GM12865 (cell line): ENCODE measurements around the gene TRAFD1.

Experiments used
- DNase-seq: peaks from one replicate; pipeline ENCODE4 v3.0.0; 2010; ENCODE audit warnings: low read depth
- H3K4me3 ChIP-seq: 2 replicates; pipeline ENCODE4 v1.5.1; 2011; ENCODE audit warnings: mild to moderate bottlenecking, low read depth, low read length, control low read depth
- TF ChIP-seq, protein P1 (sequence below): IDR thresholded peaks from 2 replicates; pipeline ENCODE4 v1.5.1; 2011; ENCODE audit warnings: low read length, control low read depth, low read depth, inconsistent platforms; ENCODE audit not compliant: insufficient read depth; ENCODE audit errors: missing control alignments

Gene TRAFD1

DNA sequence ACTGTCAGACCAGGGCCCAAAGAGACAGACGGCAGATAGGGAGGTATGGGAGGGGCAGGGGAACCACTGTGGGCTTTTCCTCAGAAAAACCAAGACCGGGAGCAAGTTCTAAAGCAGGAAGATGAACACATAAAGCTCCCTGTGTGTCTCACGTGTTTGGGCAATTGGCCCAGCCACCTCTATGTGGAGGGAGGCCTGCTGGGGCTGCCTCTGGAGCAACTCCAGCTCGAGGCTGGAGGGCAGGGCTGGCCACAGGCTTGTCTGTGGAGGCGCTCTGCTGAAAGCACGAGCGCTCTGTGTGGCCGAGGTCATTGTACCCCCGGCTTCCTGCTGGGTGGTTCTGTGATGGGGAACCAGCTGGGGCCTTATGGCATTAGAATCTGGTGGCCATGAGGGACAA lies 36.4 kb downstream of the TRAFD1 start:
- TF ChIP-seq, protein P1, sequence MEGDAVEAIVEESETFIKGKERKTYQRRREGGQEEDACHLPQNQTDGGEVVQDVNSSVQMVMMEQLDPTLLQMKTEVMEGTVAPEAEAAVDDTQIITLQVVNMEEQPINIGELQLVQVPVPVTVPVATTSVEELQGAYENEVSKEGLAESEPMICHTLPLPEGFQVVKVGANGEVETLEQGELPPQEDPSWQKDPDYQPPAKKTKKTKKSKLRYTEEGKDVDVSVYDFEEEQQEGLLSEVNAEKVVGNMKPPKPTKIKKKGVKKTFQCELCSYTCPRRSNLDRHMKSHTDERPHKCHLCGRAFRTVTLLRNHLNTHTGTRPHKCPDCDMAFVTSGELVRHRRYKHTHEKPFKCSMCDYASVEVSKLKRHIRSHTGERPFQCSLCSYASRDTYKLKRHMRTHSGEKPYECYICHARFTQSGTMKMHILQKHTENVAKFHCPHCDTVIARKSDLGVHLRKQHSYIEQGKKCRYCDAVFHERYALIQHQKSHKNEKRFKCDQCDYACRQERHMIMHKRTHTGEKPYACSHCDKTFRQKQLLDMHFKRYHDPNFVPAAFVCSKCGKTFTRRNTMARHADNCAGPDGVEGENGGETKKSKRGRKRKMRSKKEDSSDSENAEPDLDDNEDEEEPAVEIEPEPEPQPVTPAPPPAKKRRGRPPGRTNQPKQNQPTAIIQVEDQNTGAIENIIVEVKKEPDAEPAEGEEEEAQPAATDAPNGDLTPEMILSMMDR: no peak
- no peak overlapping the region for H3K4me3 ChIP-seq
- no peak for DNase-seq

DNA sequence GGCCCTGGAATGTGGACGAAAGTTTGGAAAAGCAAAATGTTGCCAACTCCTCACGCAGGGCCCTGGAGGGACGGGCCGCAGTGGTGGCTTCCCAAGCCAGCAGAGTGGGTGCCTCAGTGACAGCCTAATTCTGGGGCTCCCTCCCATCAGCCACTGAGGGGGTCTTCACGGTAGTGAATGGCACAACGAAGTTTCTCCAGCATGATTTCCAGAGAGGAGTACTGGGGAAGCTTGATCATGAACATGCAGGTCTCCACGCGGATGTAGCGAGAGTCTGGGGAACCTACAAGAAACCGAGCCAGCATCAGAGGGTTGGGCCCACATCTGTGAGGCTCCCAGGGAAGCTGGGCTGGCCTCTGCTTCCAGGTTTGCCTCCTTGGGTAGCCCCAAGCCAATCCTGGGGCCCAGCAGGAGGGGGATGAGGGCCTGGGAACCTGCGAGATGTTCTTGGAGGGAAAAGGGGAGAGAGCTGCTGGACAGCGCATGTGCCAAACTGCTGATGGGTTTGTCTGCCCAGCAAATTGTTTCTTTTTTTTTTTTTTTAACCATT lies 37.0 kb downstream of the TRAFD1 start:
- no peak for DNase-seq
- no peak overlapping the region for H3K4me3 ChIP-seq
- TF ChIP-seq, protein P1: no peak

DNA sequence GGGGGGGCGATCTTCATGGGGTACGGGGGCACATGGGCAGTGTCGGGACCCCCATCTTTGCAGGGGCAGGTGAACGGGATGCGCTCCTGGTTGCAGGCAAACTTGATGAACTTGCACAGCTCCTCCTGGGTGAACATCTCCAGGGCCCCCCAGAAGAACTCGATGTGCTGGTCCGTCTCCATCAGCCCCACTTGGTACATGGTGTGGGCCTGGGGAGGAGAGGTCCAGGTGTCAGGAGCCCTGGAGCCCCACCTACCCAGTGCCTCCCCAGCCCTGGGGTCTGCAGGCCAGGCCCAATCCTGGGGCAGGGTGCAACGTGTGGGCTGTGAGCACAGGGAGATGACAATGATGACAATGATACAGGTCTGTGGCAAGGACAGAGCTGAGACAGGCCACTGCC lies 37.7 kb downstream of the TRAFD1 start:
- TF ChIP-seq, protein P1: no peak
- no peak for DNase-seq
- no peak overlapping the region for H3K4me3 ChIP-seq

DNA sequence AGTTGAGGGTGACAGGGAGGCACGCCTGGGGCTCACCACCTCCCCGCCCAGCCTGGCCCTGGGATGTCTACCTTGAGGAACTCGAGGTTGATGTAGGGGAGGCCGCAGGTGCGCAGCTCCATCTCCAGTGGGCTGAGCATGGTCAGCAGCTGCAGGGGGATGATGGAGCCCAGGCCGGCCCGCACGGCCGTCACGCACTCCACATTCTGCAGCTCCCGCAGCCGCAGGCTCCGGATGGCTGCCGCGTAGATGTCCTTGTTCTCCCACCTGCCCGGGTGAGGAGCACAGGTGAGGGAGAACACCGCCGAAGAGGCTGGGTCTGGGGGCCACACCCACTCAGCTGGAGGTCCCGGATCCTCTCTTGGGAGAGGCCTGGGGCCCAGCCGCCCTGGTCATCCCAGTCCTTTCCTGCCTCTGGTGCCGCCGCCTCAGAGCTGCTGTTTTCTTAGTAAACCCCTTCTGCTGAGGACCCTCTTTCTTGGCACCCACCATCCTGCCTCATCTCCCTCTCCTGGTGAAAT lies 38.2 kb downstream of the TRAFD1 start:
- no peak for DNase-seq

DNA sequence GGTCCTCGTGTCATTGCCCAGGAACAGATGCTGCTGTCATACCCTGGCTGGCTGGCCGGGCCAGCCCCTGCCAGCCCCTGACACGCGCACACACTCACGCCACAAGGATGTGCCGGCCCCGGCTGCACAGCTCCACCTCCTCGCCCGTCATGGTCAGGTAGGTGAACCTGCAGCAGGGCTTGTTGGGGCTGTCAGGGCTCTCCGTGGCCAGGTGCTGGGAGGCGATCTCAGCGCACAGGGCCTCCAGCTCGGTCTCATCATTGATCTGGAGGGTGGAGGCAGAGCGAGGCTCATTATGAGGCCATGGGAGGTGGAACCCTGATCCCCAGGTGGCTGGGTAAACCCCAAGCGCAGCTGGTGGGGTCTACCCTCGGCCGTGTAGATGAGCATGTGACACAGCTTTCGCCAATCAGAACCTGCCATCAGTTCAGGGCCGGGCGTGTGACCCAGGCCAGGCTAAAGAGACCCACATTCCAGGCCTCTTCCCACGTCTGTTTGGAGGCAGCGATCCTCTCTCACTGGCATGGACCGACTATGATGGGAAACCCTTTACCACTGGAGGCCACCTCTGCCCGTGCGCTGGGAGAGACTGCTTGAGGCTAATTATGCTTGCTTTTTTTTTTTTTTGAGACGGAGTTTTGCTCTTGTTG lies 38.8 kb downstream of the TRAFD1 start:
- no peak for DNase-seq
- no peak overlapping the region for H3K4me3 ChIP-seq
- TF ChIP-seq, protein P1: no peak

More for the DNA sequence above, 38.2 kb downstream of the TRAFD1 start:
- TF ChIP-seq, protein P1: no peak
- H3K4me3 ChIP-seq: no peak overlapping the region

DNA sequence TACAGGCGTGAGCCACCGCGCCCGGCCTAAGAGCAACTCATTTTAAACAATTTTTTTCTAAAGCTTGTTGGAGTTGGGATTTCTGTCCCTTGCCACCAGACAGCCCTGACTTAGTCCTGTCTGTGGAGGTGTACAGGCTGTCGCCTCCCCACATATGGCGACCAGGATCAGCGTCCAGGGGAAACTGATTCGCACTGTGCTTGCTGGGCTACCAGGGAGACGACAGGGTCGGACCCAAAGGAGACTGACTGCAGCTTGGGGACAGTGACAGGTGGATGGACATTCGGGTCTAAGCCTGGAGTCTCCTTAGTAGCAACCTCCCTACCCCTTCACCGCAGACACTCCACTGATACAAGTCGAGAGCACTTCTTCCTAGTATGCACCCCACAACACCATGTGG lies 40.3 kb downstream of the TRAFD1 start:
- no peak for DNase-seq
- H3K4me3 ChIP-seq: no peak overlapping the region
- TF ChIP-seq, protein P1: no peak
